Mesenchymal stem cell (in vitro differentiated cells and primary cell): ENCODE results near the gene BPIFB1.

Experiments
- DNase-seq: peaks from one replicate; pipeline ENCODE4 v3.0.0-alpha.2; 2013
- H2AFZ ChIP-seq: one replicate; pipeline ENCODE4 v1.6.1; 2013; ENCODE audit warnings: low read depth, mild to moderate bottlenecking, control low read depth, inconsistent platforms, low read length, moderate library complexity
- H2AK5ac ChIP-seq: 2 replicates; pipeline ENCODE4 v1.6.1; 2013; ENCODE audit warnings: low read length, moderate library complexity, mild to moderate bottlenecking, inconsistent platforms; ENCODE audit not compliant: severe bottlenecking
- H2BK120ac ChIP-seq: one replicate; pipeline ENCODE4 v1.6.1; 2013; ENCODE audit warnings: low read depth, mild to moderate bottlenecking, inconsistent platforms, low read length, moderate library complexity
- H2BK12ac ChIP-seq, 2 experiments: one replicate each; pipeline ENCODE4 v1.6.1; 2013; ENCODE audit warnings: inconsistent platforms in 2 of 2, low read length in 2 of 2, mild to moderate bottlenecking in 2 of 2, moderate library complexity in 2 of 2, control low read depth in 1 of 2
- H2BK15ac ChIP-seq: one replicate; pipeline ENCODE4 v1.6.1; 2013; ENCODE audit warnings: mild to moderate bottlenecking, low read depth, inconsistent platforms; ENCODE audit not compliant: poor library complexity, severe bottlenecking
- H2BK5ac ChIP-seq: 2 replicates; pipeline ENCODE4 v1.6.1; 2013; ENCODE audit warnings: low read depth, mild to moderate bottlenecking, low read length, control low read depth, inconsistent platforms; ENCODE audit not compliant: poor library complexity, severe bottlenecking
- H3K14ac ChIP-seq, 2 experiments: one replicate each; pipeline ENCODE4 v1.6.1; 2013; ENCODE audit warnings: inconsistent platforms in 2 of 2, low read length in 2 of 2, control low read depth in 1 of 2, mild to moderate bottlenecking in 1 of 2, moderate library complexity in 1 of 2
- H3K18ac ChIP-seq, 2 experiments: one replicate each; pipeline ENCODE4 v1.6.1; 2013; ENCODE audit warnings: inconsistent platforms in 2 of 2, low read length in 2 of 2, control low read depth in 1 of 2, low read depth in 1 of 2, mild to moderate bottlenecking in 1 of 2
- H3K23ac ChIP-seq, 2 experiments: one replicate each; pipeline ENCODE4 v1.6.1; 2013; ENCODE audit warnings: inconsistent platforms in 2 of 2, low read length in 2 of 2, mild to moderate bottlenecking in 2 of 2, moderate library complexity in 2 of 2, control low read depth in 1 of 2
- H3K27ac ChIP-seq: 2 replicates; pipeline ENCODE4 v1.5.1; 2013; ENCODE audit warnings: mild to moderate bottlenecking, moderate library complexity, low read length, control low read depth, inconsistent platforms; ENCODE audit not compliant: poor library complexity, severe bottlenecking
- H3K27me3 ChIP-seq, 2 experiments: 2 replicates each; pipeline versions ENCODE4 v1.6.1 to v1.7.0; 2013; ENCODE audit warnings: low read length in 2 of 2, mild to moderate bottlenecking in 2 of 2, moderate library complexity in 2 of 2, control low read depth in 1 of 2, inconsistent platforms in 1 of 2; ENCODE audit not compliant: control insufficient read depth in 1 of 2, insufficient read depth in 1 of 2
- H3K36me3 ChIP-seq, 2 experiments: 2 replicates each; pipeline versions ENCODE4 v1.6.1 to v1.7.0; 2013; ENCODE audit warnings: low read length in 2 of 2, control low read depth in 1 of 2, inconsistent platforms in 1 of 2, low read depth in 1 of 2, mild to moderate bottlenecking in 1 of 2; ENCODE audit not compliant: insufficient read depth in 2 of 2, control insufficient read depth in 1 of 2
- H3K4ac ChIP-seq, 2 experiments: one replicate each; pipeline ENCODE4 v1.6.1; 2013; ENCODE audit warnings: inconsistent platforms in 2 of 2, low read length in 2 of 2, mild to moderate bottlenecking in 2 of 2, moderate library complexity in 2 of 2, control low read depth in 1 of 2, low read depth in 1 of 2
- H3K4me1 ChIP-seq: 2 replicates; pipeline ENCODE4 v1.6.1; 2013; ENCODE audit warnings: low read depth, low read length, control low read depth; ENCODE audit not compliant: control insufficient read depth, insufficient read depth
- H3K4me2 ChIP-seq: 2 replicates; pipeline ENCODE4 v1.6.1; 2013; ENCODE audit warnings: low read length, mild to moderate bottlenecking, inconsistent platforms; ENCODE audit not compliant: poor library complexity, severe bottlenecking
- H3K4me3 ChIP-seq, 2 experiments: 2 replicates each; pipeline versions ENCODE4 v1.5.1 to v1.7.0; 2013; ENCODE audit warnings: low read length in 2 of 2, mild to moderate bottlenecking in 2 of 2, control low read depth in 1 of 2, low read depth in 1 of 2; ENCODE audit not compliant: insufficient read depth in 1 of 2
- H3K79me1 ChIP-seq: replicated peaks from 2 replicates; pipeline ENCODE4 v1.6.1; 2013; ENCODE audit warnings: mild to moderate bottlenecking, control low read depth, low read length, inconsistent platforms; ENCODE audit not compliant: poor library complexity, severe bottlenecking
- H3K9ac ChIP-seq: 2 replicates; pipeline ENCODE4 v1.7.0; 2013; ENCODE audit warnings: mild to moderate bottlenecking, low read length, moderate library complexity
- H3K9me3 ChIP-seq: 2 replicates; pipeline ENCODE4 v1.7.0; 2013; ENCODE audit warnings: mild to moderate bottlenecking, low read length; ENCODE audit not compliant: control insufficient read depth
- H4K8ac ChIP-seq: one replicate; pipeline ENCODE4 v1.6.1; 2013; ENCODE audit warnings: inconsistent platforms, mild to moderate bottlenecking, low read length, moderate library complexity
- H4K91ac ChIP-seq: one replicate; pipeline ENCODE4 v1.6.1; 2013; ENCODE audit warnings: mild to moderate bottlenecking, low read length, inconsistent platforms
- WGBS: methylation state at CpG from one replicate; pipeline ENCODE4 v1.1.7; 2013; ENCODE audit warnings: mixed read lengths; 5-methylcytosine and 5-hydroxymethylcytosine counted together

Gene BPIFB1

DNA sequence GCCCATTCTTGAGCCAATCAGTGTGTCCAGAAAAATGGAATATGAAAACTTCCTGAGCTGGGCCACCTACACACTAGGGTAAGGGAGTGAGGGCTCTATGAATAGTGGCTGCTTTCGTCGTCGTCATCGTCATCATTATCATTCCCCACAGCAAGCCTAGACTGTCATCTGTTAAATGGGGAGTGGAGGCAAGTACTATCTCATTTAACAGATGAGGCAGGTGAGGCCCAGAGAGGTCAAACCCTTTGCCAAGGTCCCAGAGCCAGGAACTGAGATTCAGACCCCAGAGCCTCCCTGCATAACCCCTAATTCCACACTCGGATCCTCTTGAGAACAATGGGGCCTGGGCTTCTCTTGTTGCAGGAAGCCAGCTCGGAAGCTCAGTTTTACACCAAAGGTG lies 20.6 kb downstream of the BPIFB1 start:
- H2AK5ac ChIP-seq: no peak overlapping the region
- no peak overlapping the region for H3K4ac ChIP-seq
- no peak overlapping the region for H3K27ac ChIP-seq
- H3K9me3 ChIP-seq: no peaks in the 10 kb centered on the region
- H4K91ac ChIP-seq: no peak overlapping the region
- H3K36me3 ChIP-seq: no peaks in the 10 kb centered on the region
- H3K4me1 ChIP-seq: peaks cover 7% of the 10 kb centered on the region
- WGBS: 100% methylated on average over 2 of the region's 6 CpGs
- no peak overlapping the region for H3K14ac ChIP-seq
- H2AFZ ChIP-seq: no peak overlapping the region
- no peak overlapping the region for H2BK12ac ChIP-seq
- H3K27me3 ChIP-seq: peaks cover 0 to 35% of the 10 kb centered on the region in 2 experiments
- no peak for DNase-seq
- H3K9ac ChIP-seq: no peak overlapping the region
- H2BK5ac ChIP-seq: no peak overlapping the region
- H2BK15ac ChIP-seq: no peak overlapping the region
- no peak overlapping the region for H4K8ac ChIP-seq
- H3K4me3 ChIP-seq: no peak overlapping the region
- no peaks in the 10 kb centered on the region for H3K79me1 ChIP-seq
- H3K4me2 ChIP-seq: no peak overlapping the region
- no peak overlapping the region for H3K18ac ChIP-seq
- no peak overlapping the region for H2BK120ac ChIP-seq
- H3K23ac ChIP-seq: no peak overlapping the region

DNA sequence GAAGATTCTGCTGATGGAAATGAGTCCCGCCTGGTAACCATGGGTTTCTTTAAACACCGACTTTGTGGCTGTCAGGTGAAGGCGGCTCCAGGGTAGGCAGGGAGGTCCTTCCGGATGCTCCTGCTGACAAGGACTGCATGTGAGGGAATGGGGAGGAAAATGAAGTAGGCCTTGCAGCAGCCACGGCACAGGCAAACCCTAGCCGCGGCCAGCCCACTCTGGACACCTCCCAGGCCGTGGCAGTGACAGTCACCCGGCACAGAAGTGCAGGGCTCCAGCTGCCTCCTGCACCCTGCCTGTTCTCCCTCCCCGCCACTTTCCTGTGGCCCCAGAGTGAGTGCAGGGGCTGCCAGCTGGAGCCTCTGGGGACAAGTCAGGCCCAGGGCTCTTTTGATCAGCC lies 21.0 kb downstream of the BPIFB1 start:
- Histone ChIP-seq H3K4me3 (no peak overlapping the region), H3K4me1 (peaks cover 6% of the 10 kb centered on the region), H3K79me1 (no peaks in the 10 kb centered on the region), H4K8ac (no peak overlapping the region), H2BK12ac (no peak overlapping the region), H3K14ac (no peak overlapping the region), H3K9ac (no peak overlapping the region), H3K23ac (no peak overlapping the region), H2BK5ac (no peak overlapping the region), H2BK120ac (no peak overlapping the region), H3K27ac (no peak overlapping the region), H2AFZ (no peak overlapping the region), H3K27me3 (peaks cover 0 to 34% of the 10 kb centered on the region in 2 experiments), H2BK15ac (no peak overlapping the region), H2AK5ac (no peak overlapping the region), H3K4ac (no peak overlapping the region), H3K9me3 (no peaks in the 10 kb centered on the region), H3K36me3 (no peaks in the 10 kb centered on the region), H3K4me2 (no peak overlapping the region), H3K18ac (no peak overlapping the region), H4K91ac (no peak overlapping the region)
- no peak for DNase-seq
- WGBS: 85% methylated on average over 10 of the region's 10 CpGs

DNA sequence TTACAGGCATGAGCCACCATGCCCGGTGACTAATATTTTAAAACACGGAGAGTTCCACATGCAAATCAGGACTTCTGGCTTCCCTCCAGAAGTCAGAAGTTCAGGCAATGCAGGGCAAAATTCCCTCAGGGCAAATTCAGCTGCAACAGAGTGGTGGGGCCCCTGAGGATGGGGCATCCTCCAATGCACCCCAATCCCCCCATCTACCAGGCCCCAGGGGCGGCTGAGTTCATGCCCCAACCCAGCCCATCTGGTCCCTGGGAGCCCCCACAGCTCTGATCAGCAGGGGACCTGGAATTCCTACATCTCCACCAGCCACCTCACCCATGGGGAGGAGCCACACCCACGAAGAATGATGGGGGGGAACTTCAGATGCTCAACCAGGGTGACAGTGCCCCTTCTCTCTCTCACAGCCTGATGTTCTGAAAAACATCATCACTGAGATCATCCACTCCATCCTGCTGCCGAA lies 22.6 kb downstream of the BPIFB1 start:
- Histone ChIP-seq H2AK5ac (no peak overlapping the region), H3K14ac (no peak overlapping the region), H2BK15ac (no peak overlapping the region), H2BK12ac (no peak overlapping the region), H3K4me2 (no peak overlapping the region), H3K4me3 (no peak overlapping the region), H2BK5ac (no peak overlapping the region), H2BK120ac (no peak overlapping the region), H3K36me3 (no peaks in the 10 kb centered on the region), H3K79me1 (no peaks in the 10 kb centered on the region), H2AFZ (no peak overlapping the region), H4K8ac (no peak overlapping the region), H3K4ac (no peak overlapping the region), H3K18ac (no peak overlapping the region), H3K9ac (no peak overlapping the region), H3K9me3 (no peaks in the 10 kb centered on the region), H4K91ac (no peak overlapping the region), H3K4me1 (peaks cover 4% of the 10 kb centered on the region), H3K27ac (no peak overlapping the region), H3K23ac (no peak overlapping the region), H3K27me3 (peaks cover 0 to 34% of the 10 kb centered on the region in 2 experiments)
- peak; percentile 6 for DNase-seq
- 64% methylated on average over 5 of the region's 5 CpGs for WGBS

DNA sequence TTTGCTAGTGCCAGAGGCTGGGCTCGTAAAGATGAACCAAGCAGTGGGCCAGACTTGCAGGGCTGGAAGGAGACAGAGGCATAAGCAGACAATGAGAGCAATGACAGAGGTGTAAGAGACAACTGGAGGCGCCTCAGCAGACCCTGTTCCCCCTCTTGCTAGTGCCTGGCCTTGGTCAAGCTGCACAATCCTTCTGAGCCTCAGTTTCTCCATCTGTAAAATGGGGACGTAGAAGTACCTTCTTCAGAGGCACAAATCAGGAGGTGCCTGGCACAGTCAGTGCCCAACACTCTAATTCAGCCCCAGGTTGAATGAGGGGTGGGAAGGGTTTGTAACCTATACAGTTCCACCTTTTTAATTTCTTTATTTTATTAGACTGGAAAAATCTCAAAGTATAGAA lies 23.2 kb downstream of the BPIFB1 start:
- Histone ChIP-seq H3K79me1 (no peaks in the 10 kb centered on the region), H3K9me3 (no peaks in the 10 kb centered on the region), H3K27ac (no peak overlapping the region), H3K23ac (no peak overlapping the region), H3K9ac (no peak overlapping the region), H4K91ac (no peak overlapping the region), H3K18ac (no peak overlapping the region), H2AK5ac (no peak overlapping the region), H2BK15ac (no peak overlapping the region), H2BK12ac (no peak overlapping the region), H2BK5ac (no peak overlapping the region), H4K8ac (no peak overlapping the region), H3K14ac (no peak overlapping the region), H3K4me1 (peaks cover 4% of the 10 kb centered on the region), H2BK120ac (no peak overlapping the region), H3K4ac (no peak overlapping the region), H3K27me3 (peaks cover 4 to 31% of the 10 kb centered on the region in 2 experiments), H3K4me2 (no peak overlapping the region), H2AFZ (no peak overlapping the region), H3K4me3 (no peak overlapping the region), H3K36me3 (no peaks in the 10 kb centered on the region)
- DNase-seq: no peak
- WGBS: 75% methylated on average over 3 of the region's 3 CpGs
